GM18519 (cell line): ENCODE results near the gene NUDT4B.
"Not testable (repeated sequence)": the region's sequence is repeated elsewhere in the genome, so short reads cannot be mapped to it uniquely, and the experiment has no call there.

Experiments
- ATAC-seq: cut with Tn5 transposase; IDR thresholded peaks from one replicate; pipeline ENCODE4 v1.9.1; 2021; ENCODE audit warnings: mild to moderate bottlenecking, moderate library complexity; ENCODE audit not compliant: unreplicated experiment, low FRiP score

The NUDT4B gene

DNA sequence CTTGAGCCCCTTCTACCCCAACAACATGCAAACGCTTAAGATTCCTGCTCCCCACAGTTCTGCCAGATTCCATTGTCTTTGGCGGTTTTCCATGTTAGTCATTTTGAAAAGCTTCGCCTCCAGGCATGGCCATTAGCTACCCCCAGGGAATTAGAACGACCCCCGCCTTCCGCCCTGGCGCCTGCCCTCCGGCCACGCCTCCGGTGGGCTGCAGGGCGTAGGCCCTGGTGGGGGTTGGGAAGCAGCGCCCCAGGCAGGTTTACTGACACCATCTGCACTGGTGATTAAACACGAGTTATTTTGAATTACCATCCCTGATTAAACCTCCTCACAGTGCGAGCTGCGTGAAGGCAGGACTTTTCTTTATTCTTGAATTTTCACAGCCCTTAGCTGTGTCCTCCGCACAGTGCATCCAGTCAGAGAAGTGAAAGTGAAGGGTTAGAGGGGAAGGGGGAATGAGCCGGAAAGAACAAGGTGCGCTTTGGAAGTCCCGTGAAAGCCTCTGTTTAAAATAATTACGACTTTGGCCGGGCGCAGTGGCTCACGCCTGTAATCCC lies 43.0 kb downstream of the NUDT4B start:
- ATAC-seq, result not testable (repeated sequence)

- not testable (repeated sequence) for ATAC-seq
Observed at GRCh38 chr1:148793762-148794332, 45.3 kb downstream of the NUDT4B start.
